ENCODE measurements around the gene SIMC1. TPM values are rescaled to one million over a fixed set of nuclear protein-coding genes. Genes with fewer than 3 reads are reported as not detected.
A peak's percentile ranks its signal among the peaks of the same experiment; 100 is the strongest.
"Not testable (repeated sequence)": the region's sequence is repeated elsewhere in the genome, so short reads cannot be mapped to it uniquely, and the experiment has no call there.

Gene SIMC1
- total RNA-seq, 1 donor from 2014 or later: 3.4 TPM

DNA sequence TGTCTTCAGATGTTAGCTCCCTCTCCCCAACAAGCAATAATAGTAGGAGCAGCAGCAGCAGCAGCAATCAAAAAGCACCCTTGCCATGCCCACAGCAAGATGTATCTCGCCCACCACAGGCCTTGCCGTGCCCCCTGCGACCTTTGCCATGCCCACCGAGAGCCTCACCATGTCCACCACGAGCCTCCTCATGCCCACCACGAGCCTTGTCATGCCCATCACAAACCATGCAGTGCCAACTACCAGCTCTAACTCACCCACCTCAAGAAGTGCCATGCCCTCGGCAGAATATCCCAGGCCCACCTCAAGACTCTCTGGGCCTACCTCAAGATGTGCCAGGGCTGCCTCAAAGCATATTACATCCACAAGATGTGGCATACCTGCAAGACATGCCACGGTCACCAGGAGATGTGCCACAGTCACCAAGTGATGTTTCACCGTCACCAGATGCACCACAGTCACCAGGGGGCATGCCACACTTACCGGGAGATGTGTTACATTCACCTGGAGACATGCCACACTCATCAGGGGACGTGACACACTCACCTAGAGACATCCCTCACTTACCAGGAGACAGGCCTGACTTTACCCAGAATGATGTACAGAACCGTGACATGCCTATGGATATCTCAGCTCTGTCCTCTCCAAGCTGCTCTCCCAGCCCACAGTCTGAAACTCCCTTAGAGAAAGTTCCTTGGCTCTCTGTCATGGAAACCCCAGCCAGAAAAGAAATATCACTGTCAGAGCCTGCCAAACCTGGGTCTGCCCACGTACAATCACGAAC, 52.0 kb downstream of the SIMC1 start:
- not testable (repeated sequence) for DNase-seq (ENCODE audit: low spot score)

DNA sequence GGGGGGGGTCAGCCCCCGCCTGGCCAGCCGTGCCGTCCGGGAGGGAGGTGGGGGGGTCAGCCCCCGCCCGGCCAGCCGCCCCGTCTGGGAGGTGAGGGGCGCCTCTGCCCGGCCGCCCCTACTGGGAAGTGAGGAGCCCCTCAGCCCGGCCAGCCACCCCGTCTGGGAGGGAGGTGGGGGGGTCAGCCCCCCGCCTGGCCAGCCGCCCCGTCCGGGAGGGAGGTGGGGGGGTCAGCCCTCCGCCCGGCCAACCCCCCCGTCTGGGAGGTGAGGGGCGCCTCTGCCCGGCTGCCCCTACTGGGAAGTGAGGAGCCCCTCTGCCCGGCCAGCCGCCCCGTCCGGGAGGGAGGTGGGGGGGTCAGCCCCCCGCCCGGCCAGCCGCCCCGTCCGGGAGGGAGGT, 67.1 kb downstream of the SIMC1 start:
- not testable (repeated sequence) for DNase-seq (ENCODE audit: low spot score)

GRCh38 chr5:176317534-176318374, 79.5 kb downstream of the SIMC1 start:
- DNase-seq (ENCODE audit: low spot score): no peak

DNA sequence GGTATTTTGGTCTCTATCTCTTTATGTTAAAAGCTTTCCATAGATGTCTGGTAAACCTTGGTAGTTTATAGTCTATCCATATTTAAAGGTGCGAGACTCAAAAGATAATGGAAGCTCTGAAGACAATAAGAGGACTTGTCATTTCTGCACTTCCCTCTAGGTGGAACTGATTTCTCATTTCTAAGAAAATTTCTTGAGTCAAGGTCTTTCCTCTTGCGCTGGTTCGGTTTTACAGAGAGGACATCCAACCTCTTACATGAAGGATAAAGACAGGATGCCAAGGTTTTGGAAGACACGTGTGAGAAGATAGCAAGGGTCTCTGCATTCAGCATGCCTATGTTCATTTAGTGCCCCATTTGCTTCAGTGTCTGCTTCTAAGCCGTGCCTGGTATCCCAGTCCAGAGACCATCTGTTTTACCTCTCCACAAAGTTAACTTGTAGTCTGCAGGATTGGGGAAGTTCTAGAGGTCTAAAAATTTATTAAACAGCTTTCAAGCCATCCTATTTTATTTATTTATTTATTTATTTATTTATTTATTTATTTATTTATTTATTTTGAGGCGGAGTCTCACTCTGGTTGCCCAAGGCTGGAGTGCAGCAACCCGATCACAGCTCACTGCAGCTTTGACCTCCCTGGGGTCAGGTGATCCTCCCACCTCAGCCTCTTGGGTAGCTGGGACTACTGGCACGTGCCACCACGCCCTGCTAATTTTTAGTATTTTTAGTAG, 81.8 kb downstream of the SIMC1 start:
- DNase-seq (ENCODE audit: low spot score): no peak

GRCh38 chr5:176320577-176320976, 82.4 kb downstream of the SIMC1 start:
- no peak for DNase-seq (ENCODE audit: low spot score)

- DNase-seq (ENCODE audit: low spot score): no peak
Measured at GRCh38 chr5:176334031-176334770, 96.0 kb downstream of the SIMC1 start.

DNA sequence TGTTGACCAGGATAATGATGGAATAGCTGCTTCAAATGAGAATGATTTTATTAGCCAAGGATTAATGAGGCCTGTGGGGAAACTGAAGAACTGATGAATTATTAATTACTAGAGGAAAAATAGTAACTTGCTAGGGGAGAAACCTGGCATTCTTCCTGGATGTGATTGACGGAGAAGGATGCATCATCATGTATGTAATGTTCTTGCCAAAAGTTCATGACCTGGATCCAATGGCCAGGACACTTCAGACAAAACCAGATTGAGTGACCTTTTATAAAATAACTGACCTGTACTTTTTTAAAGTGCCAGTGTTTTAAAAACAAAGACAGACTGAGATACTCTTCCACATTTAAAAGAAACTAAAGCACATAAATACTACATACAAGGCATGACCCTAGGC, 99.7 kb downstream of the SIMC1 start:
- no peak for DNase-seq (ENCODE audit: low spot score)

GRCh38 chr5:176339304-176339703, 101.1 kb downstream of the SIMC1 start:
- no peak for DNase-seq (ENCODE audit: low spot score)

DNA sequence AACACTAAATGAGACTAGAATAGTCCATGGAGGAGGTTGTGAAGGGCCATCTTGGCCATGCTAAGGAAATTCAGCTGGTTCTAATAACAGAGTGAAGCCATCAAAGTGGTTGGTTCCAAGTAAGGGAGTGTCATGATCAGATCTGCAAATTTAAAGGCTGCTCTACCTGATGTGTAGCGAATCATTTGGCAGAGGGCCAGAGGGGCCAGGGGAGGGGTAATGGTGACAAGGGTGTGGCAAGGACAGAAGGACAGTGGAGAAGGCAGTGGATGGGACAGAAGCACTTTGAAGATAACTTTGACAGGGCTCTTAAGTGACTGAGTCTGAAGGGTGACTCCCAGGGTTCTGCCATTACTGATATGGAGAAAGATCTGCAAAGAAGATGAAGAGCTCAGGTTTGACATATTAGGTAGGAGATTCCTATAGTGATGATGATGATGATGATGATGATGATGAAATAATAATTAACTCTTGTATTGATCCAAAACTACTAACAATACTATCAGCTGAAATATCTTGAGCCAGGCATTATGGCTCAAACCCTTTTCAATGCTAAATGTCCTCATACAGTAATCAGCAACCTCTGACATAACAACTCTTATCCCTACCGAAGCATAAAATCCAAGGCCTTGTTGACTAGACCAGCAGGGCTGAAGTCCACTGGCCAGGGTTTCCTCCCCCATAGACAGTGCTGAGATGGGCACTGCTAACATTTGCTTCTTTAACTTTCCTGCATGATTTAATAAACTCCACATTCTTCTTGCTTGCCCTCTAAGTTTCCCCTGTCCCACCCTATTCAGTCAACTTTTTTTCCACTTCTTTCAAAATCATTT, 103.3 kb downstream of the SIMC1 start:
- DNase-seq (ENCODE audit: low spot score): no peak

- no peak for DNase-seq (ENCODE audit: low spot score)
Measured at GRCh38 chr5:176342158-176342483, 103.9 kb downstream of the SIMC1 start.

DNA sequence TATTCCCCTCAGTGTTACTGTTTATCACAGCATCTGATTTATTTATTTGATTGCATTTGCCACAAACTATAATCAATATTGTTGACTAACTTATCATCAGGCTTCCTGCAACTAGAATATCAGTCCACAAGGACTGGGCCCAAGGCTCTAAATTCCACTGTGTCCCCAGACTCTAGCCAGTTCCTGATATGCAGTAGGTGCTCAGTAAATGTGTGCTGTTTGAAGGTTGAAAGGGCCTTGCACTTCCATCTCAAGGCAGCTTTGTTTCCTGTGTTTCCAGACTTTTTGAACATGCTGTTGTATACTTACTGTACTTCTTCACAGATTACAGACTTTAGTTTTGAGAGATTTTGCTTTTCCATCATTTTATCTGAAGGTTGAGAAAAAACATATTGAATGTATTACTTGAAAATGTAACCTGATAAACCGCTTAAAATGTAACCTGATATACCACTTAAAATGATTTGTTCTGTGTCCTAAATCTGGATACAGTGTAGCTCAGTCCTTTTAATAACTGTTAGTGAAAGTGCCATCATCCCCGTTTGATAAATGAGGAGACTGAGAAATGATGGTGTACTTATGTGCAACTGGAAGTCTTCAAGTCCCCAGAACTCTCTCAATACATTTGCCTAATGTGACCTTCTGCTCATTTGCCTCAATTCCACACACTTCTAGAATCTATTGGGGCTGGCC, 104.7 kb downstream of the SIMC1 start:
- no peak for DNase-seq (ENCODE audit: low spot score)

DNA sequence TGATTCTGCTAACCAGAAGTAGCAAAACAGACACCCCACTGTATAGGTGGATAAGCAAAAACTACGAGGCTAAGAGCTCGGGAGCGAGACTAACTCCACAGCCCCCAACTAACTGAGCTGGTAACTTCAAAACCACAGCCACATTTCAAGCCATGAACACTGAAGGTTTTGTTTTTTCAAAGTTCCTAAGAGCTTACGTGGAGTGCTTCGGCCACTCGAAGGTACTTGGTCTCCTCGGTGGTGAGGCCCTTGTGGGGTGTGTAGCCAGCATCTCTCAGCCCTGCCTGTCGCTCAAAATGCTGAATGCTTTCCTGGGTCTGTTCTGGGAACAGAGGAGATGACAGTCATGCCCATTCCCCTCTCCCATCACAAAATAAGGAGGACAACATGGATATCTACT, 112.2 kb downstream of the SIMC1 start:
- no peak for DNase-seq (ENCODE audit: low spot score)

DNA sequence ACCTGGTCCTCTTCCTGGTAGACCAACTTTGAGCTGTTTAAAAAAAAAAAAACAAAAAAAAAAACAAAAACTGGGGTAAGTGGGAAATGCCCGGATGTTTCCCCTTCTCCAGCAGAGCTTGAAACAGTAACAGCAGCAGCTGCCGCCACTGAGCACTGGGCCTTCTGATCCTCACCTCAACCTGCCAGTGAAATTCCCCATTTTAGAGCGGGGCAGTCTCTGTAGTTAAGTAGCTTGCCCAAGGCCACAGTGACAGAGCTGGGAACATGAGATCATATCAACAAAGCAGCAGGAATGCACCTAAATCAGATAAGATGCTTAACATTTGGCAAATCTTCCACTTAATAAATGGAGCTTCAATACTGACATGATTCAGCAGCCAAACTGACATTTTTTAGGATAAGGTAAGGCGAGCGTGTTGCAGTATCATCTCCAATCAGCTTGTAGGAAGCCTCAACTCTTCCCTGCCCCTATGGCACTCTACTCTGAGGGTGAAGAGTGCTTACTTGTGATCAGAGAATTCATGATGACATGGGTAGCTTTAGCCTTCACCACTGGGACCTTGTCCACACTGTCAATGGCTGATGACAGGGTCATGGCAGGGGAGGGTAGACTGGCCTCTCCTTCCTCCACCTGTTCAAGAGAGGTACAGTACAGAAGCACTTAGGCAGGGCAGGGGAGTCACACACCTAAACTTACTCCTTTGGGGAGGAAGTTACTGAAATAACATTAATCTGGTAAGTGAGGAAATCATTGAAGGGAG, 114.1 kb downstream of the SIMC1 start:
- no peak for DNase-seq (ENCODE audit: low spot score)

GRCh38 chr5:176353533-176353932, 115.3 kb downstream of the SIMC1 start:
- DNase-seq (ENCODE audit: low spot score): no peak

- no peak for DNase-seq (ENCODE audit: low spot score)
Measured at GRCh38 chr5:176355400-176356178, 117.4 kb downstream of the SIMC1 start.

- no peak for DNase-seq (ENCODE audit: low spot score)
Measured at GRCh38 chr5:176356179-176356566, 117.9 kb downstream of the SIMC1 start.

GRCh38 chr5:176359658-176360057, 121.4 kb downstream of the SIMC1 start:
- no peak for DNase-seq (ENCODE audit: low spot score)

DNA sequence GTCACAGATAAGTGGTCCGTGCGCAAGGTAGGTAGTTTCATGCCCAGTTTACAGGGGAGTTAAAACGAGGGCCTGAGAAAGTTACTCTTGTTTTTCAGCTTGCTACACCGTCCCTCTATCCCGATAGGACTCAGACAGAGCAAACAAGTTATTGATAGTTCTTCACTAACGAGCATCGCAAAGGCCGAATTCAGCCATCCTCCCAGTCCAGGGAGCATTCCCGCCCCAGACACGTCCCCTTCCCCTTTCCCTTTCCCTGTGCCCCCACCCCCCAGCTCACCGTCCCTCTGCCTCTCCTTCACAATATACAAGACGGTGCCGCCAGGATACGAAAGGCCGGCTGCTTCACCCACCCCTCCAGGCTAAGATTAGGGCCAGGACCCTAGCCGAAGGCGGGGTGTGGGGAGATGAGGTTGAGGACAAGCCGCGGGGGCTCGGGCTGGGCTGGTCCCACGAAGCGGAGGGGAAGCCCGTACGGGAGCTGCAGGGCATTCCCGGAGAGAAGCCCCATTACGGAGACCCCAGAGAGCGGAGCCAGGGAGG, 122.7 kb downstream of the SIMC1 start:
- peak; percentile 5 for DNase-seq (ENCODE audit: low spot score)
